Smooth muscle cell of trachea (primary cell): ENCODE measurements around the gene RNF224. TPM values are rescaled to one million over a fixed set of nuclear protein-coding genes. Genes with fewer than 3 reads are reported as not detected.

ENCODE experiments used
- total RNA-seq: library from RNA; depleted of rRNA; stranded (reverse); fragments of >200 nt; gene quantifications from 2 replicates; pipeline ENCODE4 v1.2.1, GENCODE V29; 2014

Gene RNF224
- total RNA-seq, 1 donor from 2014 or later, result not detected

Other genes starting within 250 kb of the RNF224 start
- gene PTGDS, start 250.0 kb upstream of the RNF224 start, total RNA-seq, result 2.8 and 36.7 TPM in 2 replicates
- gene LCNL1, start 244.5 kb upstream of the RNF224 start, total RNA-seq, result 0.58 and 3.1 TPM in 2 replicates
- gene PAXX, start 235.1 kb upstream of the RNF224 start, total RNA-seq, result 16.1 and 16.2 TPM in 2 replicates
- gene CLIC3, start 230.9 kb upstream of the RNF224 start, total RNA-seq, result 1.6 and 5.8 TPM in 2 replicates
- 22.1 and 30.8 TPM in 2 replicates for gene ABCA2, start 199.3 kb upstream of the RNF224 start, total RNA-seq
- gene FUT7, start 195.4 kb upstream of the RNF224 start, total RNA-seq, result not detected in 2 replicates
- gene NPDC1, start 181.3 kb upstream of the RNF224 start, total RNA-seq, result 22.1 and 36.9 TPM in 2 replicates
- gene ENTPD2, start 173.4 kb upstream of the RNF224 start, total RNA-seq, result not detected in 2 replicates
- 1.5 and 8.0 TPM in 2 replicates for gene SAPCD2, start 156.9 kb upstream of the RNF224 start, total RNA-seq
- 31.3 and 34.7 TPM in 2 replicates for gene UAP1L1, start 150.0 kb upstream of the RNF224 start, total RNA-seq
- 91.3 and 113 TPM in 2 replicates for gene MAN1B1, start 140.5 kb upstream of the RNF224 start, total RNA-seq
- 89.9 and 123 TPM in 2 replicates for gene DPP7, start 112.8 kb upstream of the RNF224 start, total RNA-seq
- gene GRIN1, start 88.3 kb upstream of the RNF224 start, total RNA-seq, result 0.15 and 0.33 TPM in 2 replicates
- not detected in 2 replicates for gene LRRC26, start 57.5 kb upstream of the RNF224 start, total RNA-seq
- gene TMEM210, start 55.4 kb upstream of the RNF224 start, total RNA-seq, result not detected in 2 replicates
- gene ANAPC2, start 38.9 kb upstream of the RNF224 start, total RNA-seq, result 28.0 and 31.0 TPM in 2 replicates
- gene SSNA1, start 38.8 kb upstream of the RNF224 start, total RNA-seq, result 55.1 and 92.1 TPM in 2 replicates
- gene TPRN, start 26.8 kb upstream of the RNF224 start, total RNA-seq, result 7.7 and 11.6 TPM in 2 replicates
- 41.5 and 48.8 TPM in 2 replicates for gene TMEM203, start 21.9 kb upstream of the RNF224 start, total RNA-seq
- 5.1 and 6.8 TPM in 2 replicates for gene NDOR1, start 21.8 kb upstream of the RNF224 start, total RNA-seq
- 0.15 and 0.50 TPM in 2 replicates for gene RNF208, start 5.3 kb upstream of the RNF224 start, total RNA-seq
- gene CYSRT1, start 2.3 kb upstream of the RNF224 start, total RNA-seq, result 0.44 and 1.7 TPM in 2 replicates
- under 0.01 TPM in 1 of 2 replicates, not detected in the other for gene SLC34A3, start 3.4 kb downstream of the RNF224 start, total RNA-seq
- 205 and 421 TPM in 2 replicates for gene TUBB4B, start 13.8 kb downstream of the RNF224 start, total RNA-seq
- 0.66 TPM in 1 of 2 replicates, not detected in the other for gene STPG3, start 23.8 kb downstream of the RNF224 start, total RNA-seq
- 53.4 and 63.5 TPM in 2 replicates for gene NELFB, start 27.8 kb downstream of the RNF224 start, total RNA-seq
- 25.5 and 28.9 TPM in 2 replicates for gene TOR4A, start 50.2 kb downstream of the RNF224 start, total RNA-seq
- 0.29 and 0.33 TPM in 2 replicates for gene NRARP, start 74.8 kb downstream of the RNF224 start, total RNA-seq
- gene EXD3, start 195.7 kb downstream of the RNF224 start, total RNA-seq, result 14.0 and 19.4 TPM in 2 replicates
- gene NOXA1, start 195.9 kb downstream of the RNF224 start, total RNA-seq, result 0.73 and 1.7 TPM in 2 replicates
- gene ENTPD8, start 213.9 kb downstream of the RNF224 start, total RNA-seq, result 0.15 TPM in 1 of 2 replicates, not detected in the other
- gene NSMF, start 231.8 kb downstream of the RNF224 start, total RNA-seq, result 20.4 and 32.7 TPM in 2 replicates